IMR-90 (cell line): ENCODE measurements around the gene NOVA2. TPM values are rescaled to one million over a fixed set of nuclear protein-coding genes. Genes with fewer than 3 reads are reported as not detected.

Experiments
- ATAC-seq: fragments of 200-7000 bp; cut with Tn5 transposase; 2 replicates; pipeline ENCODE4 v1.9.1; 2020; ENCODE audit warnings: low read depth, mild to moderate bottlenecking, moderate library complexity
- BruUV-seq: library from RNA; stranded (reverse); fragments of 400-500 nt; replicated peaks from 2 replicates; lab custom pipeline; 2021; lab: Mats Ljungman, UMichigan
- CTCF ChIA-PET: fragments of 300-600 bp; formaldehyde crosslinking; extraction: SDS; loops from one replicate; lab custom pipeline; 2021; ENCODE audit warnings: antibody characterized with exemption; lab: Yijun Ruan, JAX
- POLR2A ChIA-PET: fragments of 300-600 bp; sonication (Branson Sonifier 250); formaldehyde crosslinking; loops from one replicate; lab custom pipeline; 2022; ENCODE audit warnings: antibody characterized with exemption; ENCODE audit not compliant: unreplicated experiment; lab: Charles Lee
- DNase-seq: peaks from one replicate; pipeline ENCODE4 v3.0.0; 2013
- H2AFZ ChIP-seq: replicated peaks from 2 replicates; pipeline ENCODE3; 2013; ENCODE audit warnings: low read length, mild to moderate bottlenecking; ENCODE audit not compliant: poor library complexity
- H2AK5ac ChIP-seq: 2 replicates; pipeline ENCODE4 v1.6.1; 2013; ENCODE audit warnings: low read depth, low read length, inconsistent platforms
- H2AK9ac ChIP-seq: replicated peaks from 2 replicates; pipeline ENCODE3; 2013; ENCODE audit warnings: mild to moderate bottlenecking, low read depth, low read length, moderate library complexity; ENCODE audit not compliant: poor library complexity
- H2BK120ac ChIP-seq: 2 replicates; pipeline ENCODE4 v1.6.1; 2013; ENCODE audit warnings: low read depth, low read length, inconsistent platforms
- H2BK15ac ChIP-seq: 3 replicates; pipeline ENCODE4 v1.6.1; 2013; ENCODE audit warnings: low read depth, low read length, inconsistent platforms
- H2BK20ac ChIP-seq: 2 replicates; pipeline ENCODE4 v1.6.1; 2013; ENCODE audit warnings: low read depth, mild to moderate bottlenecking, inconsistent platforms, low read length, moderate library complexity
- H2BK5ac ChIP-seq: 2 replicates; pipeline ENCODE4 v1.6.1; 2013; ENCODE audit warnings: mild to moderate bottlenecking, low read depth, low read length, inconsistent platforms; ENCODE audit not compliant: poor library complexity, severe bottlenecking
- H3K14ac ChIP-seq: replicated peaks from 2 replicates; pipeline ENCODE4 v1.6.1; 2013; ENCODE audit warnings: low read depth, low read length, inconsistent platforms
- H3K18ac ChIP-seq: 2 replicates; pipeline ENCODE4 v1.6.1; 2013; ENCODE audit warnings: low read depth, low read length, control low read depth
- H3K23ac ChIP-seq: 2 replicates; pipeline ENCODE4 v1.6.1; 2013; ENCODE audit warnings: low read depth, low read length, inconsistent platforms
- H3K27ac ChIP-seq: 2 replicates; pipeline ENCODE4 v1.5.1; 2013; ENCODE audit warnings: mild to moderate bottlenecking, control low read depth, low read length; ENCODE audit not compliant: insufficient read depth
- H3K27me3 ChIP-seq: 2 replicates; pipeline ENCODE4 v1.6.1; 2013; ENCODE audit warnings: low read length; ENCODE audit not compliant: control insufficient read depth, insufficient read depth
- H3K36me3 ChIP-seq: 2 replicates; pipeline ENCODE4 v1.6.1; 2013; ENCODE audit warnings: low read length, mixed read lengths; ENCODE audit not compliant: control insufficient read depth, insufficient read depth
- H3K4ac ChIP-seq: 2 replicates; pipeline ENCODE4 v1.6.1; 2013; ENCODE audit warnings: low read depth, low read length, inconsistent platforms
- H3K4me1 ChIP-seq: 2 replicates; pipeline ENCODE4 v1.6.1; 2013; ENCODE audit warnings: low read length, mixed read lengths; ENCODE audit not compliant: control insufficient read depth, insufficient read depth
- H3K4me2 ChIP-seq: 2 replicates; pipeline ENCODE4 v1.6.1; 2013; ENCODE audit warnings: low read depth, mild to moderate bottlenecking, control low read depth, low read length, moderate library complexity
- H3K4me3 ChIP-seq: 2 replicates; pipeline ENCODE4 v1.5.1; 2013; ENCODE audit warnings: low read depth, mild to moderate bottlenecking, control low read depth, low read length, moderate library complexity; ENCODE audit not compliant: insufficient read depth
- H3K56ac ChIP-seq: 2 replicates; pipeline ENCODE4 v1.6.1; 2013; ENCODE audit warnings: low read length, inconsistent platforms; ENCODE audit not compliant: insufficient read depth; ENCODE audit errors: extremely low read depth
- H3K79me1 ChIP-seq, 2 experiments: 2 replicates each; pipeline ENCODE4 v1.6.1; 2013; ENCODE audit warnings: low read length in 2 of 2, inconsistent platforms in 1 of 2, low read depth in 1 of 2
- H3K9ac ChIP-seq: 2 replicates; pipeline ENCODE4 v1.6.1; 2013; ENCODE audit warnings: low read depth, low read length, control low read depth
- H3K9me1 ChIP-seq: 2 replicates; pipeline ENCODE4 v1.6.1; 2013; ENCODE audit warnings: low read length, inconsistent platforms; ENCODE audit not compliant: insufficient read depth
- H3K9me3 ChIP-seq: 2 replicates; pipeline ENCODE4 v1.6.1; 2013; ENCODE audit warnings: low read length; ENCODE audit not compliant: control insufficient read depth, insufficient read depth
- H4K20me1 ChIP-seq: 2 replicates; pipeline ENCODE4 v1.6.1; 2013; ENCODE audit warnings: low read length, inconsistent platforms; ENCODE audit not compliant: insufficient read depth
- H4K5ac ChIP-seq: 2 replicates; pipeline ENCODE4 v1.6.1; 2013; ENCODE audit warnings: mild to moderate bottlenecking, low read depth, low read length, control low read depth
- H4K8ac ChIP-seq, 2 experiments: 2 replicates each; pipeline ENCODE4 v1.6.1; 2013; ENCODE audit warnings: low read depth in 2 of 2, low read length in 2 of 2, control low read depth in 1 of 2, inconsistent platforms in 1 of 2
- H4K91ac ChIP-seq: 2 replicates; pipeline ENCODE4 v1.6.1; 2013; ENCODE audit warnings: low read depth, low read length, inconsistent platforms; ENCODE audit not compliant: insufficient read depth
- BHLHE40 ChIP-seq: fragments of 150-350 bp; IDR thresholded peaks from 2 replicates; pipeline ENCODE4 v1.6.1; 2016; ENCODE audit warnings: mild to moderate bottlenecking, low read depth, low read length
- CEBPB ChIP-seq: IDR thresholded peaks from 2 replicates; pipeline ENCODE4 v1.6.1; 2012; ENCODE audit warnings: low read depth, low read length, improper control_type of control experiment
- CHD1 ChIP-seq: IDR thresholded peaks from 2 replicates; pipeline ENCODE4 v1.6.1; 2012; ENCODE audit warnings: low read depth, low read length, improper control_type of control experiment
- CTCF ChIP-seq: conservative IDR thresholded peaks from 2 replicates; pipeline ENCODE4 v1.5.1; 2012; ENCODE audit warnings: mild to moderate bottlenecking, low read depth, low read length, improper control_type of control experiment
- ELK1 ChIP-seq: fragments of 150-350 bp; IDR thresholded peaks from 2 replicates; pipeline ENCODE4 v1.6.1; 2016; ENCODE audit warnings: low read depth, mild to moderate bottlenecking, low read length, moderate library complexity, borderline replicate concordance
- FOS ChIP-seq: fragments of 150-350 bp; IDR thresholded peaks from 2 replicates; pipeline ENCODE4 v1.6.1; 2016; ENCODE audit warnings: low read depth, low read length
- MAFK ChIP-seq: IDR thresholded peaks from 2 replicates; pipeline ENCODE4 v1.6.1; 2012; ENCODE audit warnings: low read depth, low read length, improper control_type of control experiment
- MAZ ChIP-seq: IDR thresholded peaks from 2 replicates; pipeline ENCODE4 v1.6.1; 2012; ENCODE audit warnings: low read depth, mild to moderate bottlenecking, low read length, improper control_type of control experiment, moderate library complexity, borderline replicate concordance
- MXI1 ChIP-seq: IDR thresholded peaks from 2 replicates; pipeline ENCODE4 v1.6.1; 2012; ENCODE audit warnings: low read depth, mild to moderate bottlenecking, low read length, moderate library complexity, borderline replicate concordance
- NFE2L2 ChIP-seq: fragments of 150-350 bp; IDR thresholded peaks from 2 replicates; pipeline ENCODE4 v1.6.1; 2016; ENCODE audit warnings: low read depth, mild to moderate bottlenecking, low read length
- POLR2A ChIP-seq: IDR thresholded peaks from 2 replicates; pipeline ENCODE4 v1.6.1; 2012; ENCODE audit warnings: mild to moderate bottlenecking, low read depth, low read length
- RAD21 ChIP-seq: IDR thresholded peaks from 2 replicates; pipeline ENCODE4 v1.6.1; 2012; ENCODE audit warnings: low read length, improper control_type of control experiment
- RCOR1 ChIP-seq: IDR thresholded peaks from 2 replicates; pipeline ENCODE4 v1.6.1; 2012; ENCODE audit warnings: mild to moderate bottlenecking, low read length, improper control_type of control experiment; ENCODE audit not compliant: insufficient replicate concordance
- RFX5 ChIP-seq: IDR thresholded peaks from 2 replicates; pipeline ENCODE4 v1.8.0; 2012; ENCODE audit warnings: low read depth, mild to moderate bottlenecking, low read length, moderate library complexity
- SMC3 ChIP-seq: fragments of 150-350 bp; IDR thresholded peaks from 2 replicates; pipeline ENCODE4 v1.6.1; 2016; ENCODE audit warnings: low read depth, mild to moderate bottlenecking, antibody characterized with exemption, low read length, moderate library complexity
- USF2 ChIP-seq: fragments of 150-350 bp; IDR thresholded peaks from 2 replicates; pipeline ENCODE4 v1.6.1; 2017; ENCODE audit warnings: mild to moderate bottlenecking, antibody characterized with exemption, low read length, low read depth
- WGBS, 2 experiments: methylation state at CpG; one replicate each; pipeline versions ENCODE4 v1.1.5 to v1.1.7; 2013; ENCODE audit warnings: missing lambda C conversion rate in 2 of 2; ENCODE audit not compliant: insufficient read length in 1 of 2; ENCODE audit errors: extremely low coverage in 2 of 2; 5-methylcytosine and 5-hydroxymethylcytosine counted together
- dilution Hi-C: fragments of 300-500 bp; cut with HindIII; formaldehyde crosslinking; loops from one replicate; pipeline ENCODE4 v1.14.3; 2018; ENCODE audit warnings: low sequenced_read_pairs; ENCODE audit not compliant: unreplicated experiment
- in situ Hi-C: fragments of 300-500 bp; cut with MboI; formaldehyde crosslinking; loops from 3 replicates; pipeline ENCODE4 v1.14.3; 2019; ENCODE audit warnings: low sequenced_read_pairs, inconsistent platforms, mixed read lengths
- intact Hi-C: fragments of 100-400 bp; cut with micrococcal nuclease; formaldehyde crosslinking; loops from 2 replicates; pipeline ENCODE4 v1.10.0; 2022
- polyA plus RNA-seq, 3 experiments: library from polyadenylated mRNA; depleted of rRNA; stranded (reverse); fragments of >200 nt; gene quantifications; 2 replicates each; pipeline ENCODE4 v1.2.3, GENCODE V29; 2012; ENCODE audit warnings: low replicate concordance in 1 of 3
- total RNA-seq: library from RNA; depleted of rRNA; stranded (reverse); fragments of >200 nt; gene quantifications from 2 replicates; pipeline ENCODE4 v1.2.3, GENCODE V29; 2012

The NOVA2 gene
- total and polyA plus RNA-seq, 2 of the 4 experiments (the other 2 are of a cell fraction) = 0.03 TPM; not detected in 1

GRCh38 chr19:45962021-45962420, 11.6 kb downstream of the NOVA2 start:
- no peak overlapping the region for H3K18ac ChIP-seq
- intact Hi-C loops = no loop called here
- no peaks in the 10 kb centered on the region for H3K79me1 ChIP-seq
- H3K27ac ChIP-seq = no peak overlapping the region
- no peak overlapping the region for H4K8ac ChIP-seq
- no peak overlapping the region for H3K4me3 ChIP-seq
- peaks cover 4% of the 10 kb centered on the region; the same call in 1 of the 2 replicates for H3K9me1 ChIP-seq
- no peak overlapping the region for H2AK5ac ChIP-seq
- H3K9me3 ChIP-seq = no peaks in the 10 kb centered on the region
- H3K9ac ChIP-seq = no peak overlapping the region
- H2BK5ac ChIP-seq = no peak overlapping the region
- no peak overlapping the region for H4K5ac ChIP-seq
- 73% methylated on average over 6 of the region's 15 CpGs; no CpG with 5 or more reads in 1 of the 2 experiments for WGBS, 2 experiments
- no peaks in the 10 kb centered on the region; the same call in 1 of the 2 replicates for H4K20me1 ChIP-seq
- no peak for DNase-seq
- H2BK120ac ChIP-seq = no peak overlapping the region
- in situ Hi-C loops = no loop called here
- no peak for ATAC-seq
- no peak overlapping the region for H2BK20ac ChIP-seq
- POLR2A ChIA-PET = no interaction called here
- no peak overlapping the region for H4K91ac ChIP-seq
- H3K27me3 ChIP-seq = peaks cover 30% of the 10 kb centered on the region
- CTCF ChIA-PET = no interaction called here
- no peak overlapping the region for H3K4ac ChIP-seq
- no peaks in the 10 kb centered on the region for H3K4me1 ChIP-seq
- no peak overlapping the region for H2AFZ ChIP-seq
- H3K14ac ChIP-seq = no peak overlapping the region
- no TSS peak for BruUV-seq
- no peak overlapping the region for H2AK9ac ChIP-seq
- no peak overlapping the region for H2BK15ac ChIP-seq
- dilution Hi-C loops = no loop called here
- no peak overlapping the region for H3K23ac ChIP-seq
- no peak overlapping the region for H3K4me2 ChIP-seq
- H3K56ac ChIP-seq = no peak overlapping the region
- H3K36me3 ChIP-seq = no peaks in the 10 kb centered on the region
- TF ChIP-seq SMC3 (no peak), USF2 (no peak), RAD21 (no peak), CEBPB (no peak), MAFK (no peak), NFE2L2 (no peak), BHLHE40 (no peak), CTCF (no peak), MXI1 (no peak), POLR2A (no peak), RCOR1 (no peak), ELK1 (no peak), MAZ (no peak), CHD1 (no peak), FOS (no peak), RFX5 (no peak)
